Renal cortex interstitium (tissue), 15 donors: ENCODE measurements around the gene LSM12. TPM values are rescaled to one million over a fixed set of nuclear protein-coding genes. Genes with fewer than 3 reads are reported as not detected.
A peak's percentile ranks its signal among the peaks of the same experiment; 100 is the strongest.

ENCODE experiments used
- DNase-seq, 11 donors: peaks; one replicate each; pipeline ENCODE4 v3.0.0-alpha.2; 2013; ENCODE audit warnings: low read depth in 9 of 11, low spot score in 4 of 11; ENCODE audit errors: extremely low read depth in 1 of 11
- long read RNA-seq, 16 experiments: transcript quantifications; one replicate each; lab custom pipeline, GENCODE V29; 2026
- polyA plus RNA-seq, 3 donors: library from polyadenylated mRNA; unstranded; fragments of 120-200 nt; gene quantifications; one replicate each; pipeline ENCODE4 v1.2.1, GENCODE V29; 2013; ENCODE audit not compliant: insufficient read length in 3 of 3

LSM12 gene
- polyA plus RNA-seq: 10 to 100 TPM; 37.2 to 45.5 (median 39.1) TPM
- long read RNA-seq, donor 1, transcript LSM12-201 (5 exons, 2,308 nt): major isoform, 29 of 31 reads
- long read RNA-seq, donor 1, partial matches to known transcripts: 0 of 31 reads
- long read RNA-seq, donor 1, other reads (novel, unspliced or antisense): 0 of 31 reads
- long read RNA-seq, donor 2, transcript LSM12-201 (5 exons, 2,308 nt): major isoform, 31 of 34 reads
- long read RNA-seq, donor 2, partial matches to known transcripts: 0 of 34 reads
- long read RNA-seq, donor 2, other reads (novel, unspliced or antisense): 0 of 34 reads
- long read RNA-seq, donor 3, transcript LSM12-201 (5 exons, 2,308 nt): major isoform, 36 of 117 reads
- long read RNA-seq, donor 3, partial matches to known transcripts: 77 of 117 reads
- long read RNA-seq, donor 3, other reads (novel, unspliced or antisense): 0 of 117 reads
- long read RNA-seq, donor 4, transcript LSM12-201 (5 exons, 2,308 nt): major isoform, 12 of 60 reads
- long read RNA-seq, donor 4, partial matches to known transcripts: 47 of 60 reads
- long read RNA-seq, donor 4, other reads (novel, unspliced or antisense): 0 of 60 reads
- long read RNA-seq, donor 5: 0 reads
- long read RNA-seq, donor 6, transcript LSM12-201 (5 exons, 2,308 nt): major isoform, 32 of 99 reads
- long read RNA-seq, donor 6, partial matches to known transcripts: 24 of 99 reads
- long read RNA-seq, donor 6, other reads (novel, unspliced or antisense): 40 of 99 reads
- long read RNA-seq, donor 7, transcript LSM12-201 (5 exons, 2,308 nt): major isoform, 28 of 91 reads
- long read RNA-seq, donor 7, partial matches to known transcripts: 62 of 91 reads
- long read RNA-seq, donor 7, other reads (novel, unspliced or antisense): 0 of 91 reads
- long read RNA-seq, donor 8: 0 reads
- long read RNA-seq, donor 9, transcript LSM12-201 (5 exons, 2,308 nt): major isoform, 23 of 23 reads
- long read RNA-seq, donor 9, partial matches to known transcripts: 0 of 23 reads
- long read RNA-seq, donor 9, other reads (novel, unspliced or antisense): 0 of 23 reads
- long read RNA-seq, donor 10, transcript LSM12-201 (5 exons, 2,308 nt): major isoform, 22 of 24 reads
- long read RNA-seq, donor 10, partial matches to known transcripts: 0 of 24 reads
- long read RNA-seq, donor 10, other reads (novel, unspliced or antisense): 0 of 24 reads
- long read RNA-seq, donor 11, transcript LSM12-201 (5 exons, 2,308 nt): major isoform, 13 of 53 reads
- long read RNA-seq, donor 11, partial matches to known transcripts: 40 of 53 reads
- long read RNA-seq, donor 11, other reads (novel, unspliced or antisense): 0 of 53 reads
- long read RNA-seq, donor 12, partial matches to known transcripts: 0 of 5 reads
- long read RNA-seq, donor 12, other reads (novel, unspliced or antisense): 0 of 5 reads
- long read RNA-seq, donor 13: 0 reads
- long read RNA-seq, donor 14, transcript LSM12-201 (5 exons, 2,308 nt): major isoform, 28 of 119 reads
- long read RNA-seq, donor 14, partial matches to known transcripts: 90 of 119 reads
- long read RNA-seq, donor 14, other reads (novel, unspliced or antisense): 0 of 119 reads
- long read RNA-seq, donor 15, transcript LSM12-201 (5 exons, 2,308 nt): major isoform, 8 of 29 reads
- long read RNA-seq, donor 15, partial matches to known transcripts: 21 of 29 reads
- long read RNA-seq, donor 15, other reads (novel, unspliced or antisense): 0 of 29 reads
- long read RNA-seq, donor 16, transcript LSM12-201 (5 exons, 2,308 nt): major isoform, 53 of 217 reads
- long read RNA-seq, donor 16, partial matches to known transcripts: 148 of 217 reads
- long read RNA-seq, donor 16, other reads (novel, unspliced or antisense): 14 of 217 reads

DNA sequence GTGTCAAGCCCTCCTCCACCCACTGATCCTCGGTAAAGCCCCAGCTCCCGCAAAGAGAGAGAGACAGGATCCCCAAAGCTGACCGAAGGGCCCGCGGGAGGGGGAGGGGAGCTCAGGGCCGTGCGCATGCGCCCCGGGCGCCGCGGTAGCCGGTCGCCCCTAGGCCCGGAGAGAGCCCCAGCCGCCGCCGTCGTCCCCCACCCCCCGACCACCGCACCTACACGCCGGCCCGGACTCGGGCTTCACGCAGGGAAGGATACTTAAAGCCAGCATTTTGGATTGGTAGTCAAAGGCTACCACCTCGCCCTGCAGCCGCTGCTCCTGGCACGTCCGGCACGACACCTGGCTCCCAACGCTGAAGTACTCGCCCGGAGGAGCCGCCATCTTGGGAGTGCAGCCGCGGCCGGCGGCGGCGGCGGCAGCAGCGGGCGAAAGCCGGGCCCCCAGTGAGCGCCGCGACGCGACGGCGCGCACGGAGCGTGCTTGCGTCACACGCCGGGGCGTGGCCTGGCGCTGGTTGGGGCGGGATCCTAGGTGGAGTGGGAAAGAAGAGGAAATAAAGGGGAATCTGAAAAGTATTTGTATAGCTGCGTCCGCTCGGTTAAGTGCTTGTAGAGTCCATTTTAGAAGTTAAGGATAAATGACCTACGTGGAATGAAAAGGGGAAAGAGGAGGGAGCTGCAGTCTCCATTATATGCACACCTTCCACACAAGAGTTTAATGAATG lies at the start of gene LSM12:
LSM12 (minus strand) TSS at position 468 of the 727 bp plus-strand sequence; CDS start at position 384, 84 bp downstream.
- peak; percentile 82 to 92 (median 89) for DNase-seq

DNA sequence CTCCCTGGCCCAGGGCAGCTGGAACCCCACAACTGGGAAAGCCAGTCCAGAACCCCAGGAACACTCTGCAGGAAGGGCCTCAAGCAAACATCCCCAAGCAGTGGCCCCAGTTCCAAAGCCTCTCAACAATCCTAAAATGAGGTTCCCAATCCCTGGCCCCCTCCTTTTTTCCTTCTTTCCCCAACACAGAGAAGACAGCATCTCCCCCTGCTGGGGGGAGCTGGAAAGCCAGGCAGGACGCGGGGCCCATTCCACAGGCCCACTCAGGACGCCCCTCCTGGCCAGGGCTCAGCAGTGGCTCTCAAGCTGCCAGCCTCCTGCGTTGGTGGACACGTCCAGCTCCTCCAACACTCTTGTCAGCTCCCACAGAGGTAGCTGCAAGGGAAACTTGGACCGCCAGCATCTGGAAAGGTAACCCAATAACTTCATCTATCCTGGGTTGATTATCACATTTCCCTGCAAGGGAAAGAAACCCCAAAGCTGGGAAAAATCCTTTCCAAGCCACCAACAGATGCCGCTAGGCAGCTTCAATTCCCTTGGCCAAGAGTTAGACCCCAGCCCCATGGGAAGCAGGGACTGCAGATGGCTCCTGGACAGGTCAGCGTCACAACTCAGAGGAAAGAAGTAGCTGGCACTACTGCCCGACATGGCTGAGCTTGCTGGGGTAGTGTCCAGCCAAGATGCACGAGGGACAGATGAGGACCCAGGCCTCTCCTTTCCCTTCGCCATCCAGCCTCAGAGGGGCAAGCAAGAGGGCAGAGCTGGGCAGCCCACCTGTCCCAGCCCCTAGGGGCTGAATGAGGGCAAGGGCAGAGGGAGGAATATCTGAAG lies 49.3 kb upstream of the LSM12 start:
- DNase-seq: no peak

DNA sequence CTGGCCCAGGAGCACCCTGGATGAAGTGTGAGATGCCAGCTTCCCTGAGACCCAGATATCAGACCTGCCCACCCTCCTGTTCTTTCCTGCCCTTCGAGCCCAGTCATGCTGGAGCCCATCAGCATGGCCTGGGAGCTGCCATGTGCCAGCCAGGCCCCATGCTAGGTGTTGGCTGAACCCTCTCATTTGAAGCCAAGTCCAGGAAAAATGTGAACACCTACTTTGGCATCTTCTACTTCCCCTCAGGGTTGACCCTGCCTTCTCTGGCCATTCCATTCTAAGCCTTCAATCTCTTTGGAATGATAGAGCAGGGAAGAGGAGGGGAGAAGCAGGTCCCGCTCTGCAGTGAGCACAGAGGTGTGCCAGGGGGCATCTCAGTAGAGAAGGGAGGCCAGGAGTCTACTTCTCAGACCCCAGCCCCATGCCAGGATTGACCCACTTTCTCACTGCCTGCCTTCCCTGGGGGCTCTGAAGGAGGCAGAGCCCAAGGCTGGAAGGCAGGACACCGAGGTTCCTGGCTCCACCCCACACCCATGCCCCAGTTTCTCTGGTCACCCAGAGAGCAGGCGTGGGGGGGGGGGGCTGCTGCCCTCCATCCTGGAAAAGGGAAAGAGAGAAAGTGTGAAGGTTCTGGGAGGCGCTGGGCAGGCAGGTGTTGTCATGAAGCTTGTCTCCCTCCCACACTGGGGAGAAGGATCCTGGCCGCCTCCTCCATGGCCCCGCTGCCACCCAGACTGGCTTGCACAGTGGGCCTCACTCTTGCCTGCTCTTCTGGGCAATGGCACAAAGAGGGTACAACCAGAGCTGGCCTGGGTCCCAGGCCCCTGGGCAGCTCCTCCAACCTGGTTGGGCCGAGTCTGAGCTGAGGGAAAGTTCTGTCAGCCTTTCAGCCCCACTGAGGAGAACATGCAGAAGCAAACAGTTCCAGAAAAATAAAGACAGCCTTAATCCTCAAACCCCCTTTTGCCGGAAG lies 47.7 kb upstream of the LSM12 start:
- DNase-seq: no peak

DNA sequence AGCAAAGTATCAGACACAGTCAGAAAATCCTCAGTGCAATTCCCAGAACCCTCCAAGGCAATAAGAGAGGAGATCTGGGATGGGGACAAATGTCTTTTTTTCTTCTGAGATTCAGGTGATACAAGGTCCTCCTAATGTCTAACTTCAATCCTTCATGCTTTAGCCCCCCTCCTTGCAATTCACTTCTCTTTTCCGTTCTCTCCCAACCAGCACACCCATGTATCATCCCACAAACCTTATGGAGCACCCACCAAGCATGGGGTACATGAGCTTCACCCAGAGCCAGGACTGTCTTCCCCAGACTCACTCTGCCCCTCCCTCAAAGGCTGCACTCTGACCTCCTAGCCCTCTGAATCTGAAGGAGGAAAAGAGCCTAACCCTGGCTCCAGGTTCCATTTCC lies 46.9 kb upstream of the LSM12 start:
- DNase-seq: no peak

DNA sequence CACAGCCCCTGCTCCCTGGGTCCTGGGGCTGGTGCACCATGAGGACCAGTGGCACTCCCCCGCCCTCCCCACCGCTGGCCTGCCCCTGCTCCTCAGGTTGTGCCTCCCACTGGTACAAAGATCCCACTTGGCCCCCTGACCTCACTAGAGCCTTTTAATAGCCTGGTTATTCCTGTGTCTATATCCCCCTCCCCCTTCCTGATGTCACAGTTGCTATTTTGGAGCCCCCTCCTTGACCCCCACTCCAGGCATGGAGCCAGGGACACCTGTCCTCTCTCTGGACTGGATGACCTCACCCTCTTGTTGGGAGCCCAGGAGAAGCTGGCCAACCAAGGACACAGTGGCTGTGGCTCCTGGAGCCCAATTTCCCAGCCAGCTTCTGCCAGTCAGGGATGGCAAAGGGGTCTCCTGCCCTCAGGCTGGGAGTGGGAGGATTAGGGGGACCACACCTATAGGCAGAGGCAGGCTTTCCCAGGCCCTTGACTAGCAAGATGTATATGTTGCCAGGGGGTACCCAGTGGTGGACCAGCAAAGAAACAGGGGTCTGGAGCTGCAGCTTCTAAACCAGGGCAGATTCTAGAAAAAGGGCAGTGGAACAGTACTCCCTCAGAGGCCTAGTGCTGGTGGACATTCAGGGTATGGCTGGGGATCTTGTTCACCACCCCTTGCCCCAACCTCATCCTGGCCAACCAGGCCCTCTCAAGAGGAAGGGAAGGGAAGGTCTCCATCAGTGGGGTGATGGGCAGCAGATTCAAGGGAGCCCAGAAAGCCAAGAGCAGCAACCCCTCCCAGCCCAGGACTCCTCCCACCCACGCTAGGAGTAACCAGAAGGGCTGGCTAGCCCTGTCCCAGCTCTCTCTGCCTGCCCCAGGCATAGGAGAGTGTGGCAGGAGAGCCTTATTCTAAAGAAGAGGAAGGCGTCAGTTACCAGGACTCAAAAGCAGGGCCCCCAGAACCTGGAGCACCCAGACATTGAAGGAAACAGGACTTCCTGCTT lies 46.1 kb upstream of the LSM12 start:
- no peak for DNase-seq

DNA sequence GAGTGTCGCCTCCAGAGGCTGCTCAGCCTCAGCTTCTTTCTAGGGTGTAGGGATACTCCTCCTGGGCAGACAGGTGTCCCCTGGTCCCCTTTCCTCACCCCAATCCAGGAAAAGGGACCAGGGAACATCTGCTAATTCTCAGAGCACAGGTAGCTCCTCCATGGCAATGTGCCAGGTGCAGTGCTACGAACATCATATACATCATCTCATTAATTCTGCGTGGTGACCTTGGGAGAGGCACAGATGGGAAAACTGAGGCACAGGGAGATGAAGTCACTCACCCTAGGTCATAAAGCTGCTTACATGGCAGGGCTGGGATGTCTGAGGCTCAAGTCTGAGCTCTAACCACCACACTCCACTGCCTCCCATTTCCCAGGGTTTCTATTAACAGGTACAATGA lies 45.3 kb upstream of the LSM12 start:
- no peak for DNase-seq

DNA sequence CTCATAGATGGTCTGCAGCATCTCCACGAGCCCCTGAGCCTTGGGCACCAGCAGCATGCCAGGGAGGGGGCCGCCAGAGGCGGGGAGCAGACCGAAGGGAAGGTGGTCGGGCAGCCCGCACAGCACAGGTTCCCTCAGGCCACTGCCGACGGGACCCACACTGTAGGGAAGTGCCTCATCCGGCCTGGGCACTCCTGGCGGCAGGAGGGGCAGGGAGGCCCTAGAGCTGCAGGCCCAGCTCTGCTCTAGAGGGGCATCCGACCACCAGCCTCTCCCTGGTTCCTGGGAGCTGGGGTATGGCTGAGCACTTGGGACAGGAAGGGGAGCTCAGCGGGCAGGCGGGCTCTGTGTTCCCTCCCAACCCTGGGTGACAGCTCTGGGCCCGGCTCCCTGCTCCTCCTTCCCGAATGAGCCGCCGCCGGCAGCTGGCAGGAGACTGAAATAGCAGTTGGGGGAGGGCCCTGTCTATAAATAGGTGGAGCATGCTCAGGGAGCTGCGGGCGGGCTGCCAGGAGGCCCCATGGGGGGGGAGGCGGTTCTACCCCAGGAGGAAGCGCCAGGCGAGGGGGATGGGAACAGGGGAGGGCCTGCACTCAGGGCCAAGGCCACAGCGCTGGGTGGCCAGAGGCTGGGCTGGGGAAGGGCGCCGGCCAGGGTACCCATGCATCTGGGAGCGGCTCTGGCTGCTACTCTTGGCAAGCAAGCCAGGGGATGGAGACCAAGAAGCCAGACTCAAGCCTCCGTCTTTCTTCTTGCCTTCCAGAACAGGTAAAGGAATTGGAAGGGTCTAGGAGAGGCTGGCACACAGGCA lies 44.6 kb upstream of the LSM12 start:
- peak; percentile 61 to 90 (median 84) for DNase-seq

DNA sequence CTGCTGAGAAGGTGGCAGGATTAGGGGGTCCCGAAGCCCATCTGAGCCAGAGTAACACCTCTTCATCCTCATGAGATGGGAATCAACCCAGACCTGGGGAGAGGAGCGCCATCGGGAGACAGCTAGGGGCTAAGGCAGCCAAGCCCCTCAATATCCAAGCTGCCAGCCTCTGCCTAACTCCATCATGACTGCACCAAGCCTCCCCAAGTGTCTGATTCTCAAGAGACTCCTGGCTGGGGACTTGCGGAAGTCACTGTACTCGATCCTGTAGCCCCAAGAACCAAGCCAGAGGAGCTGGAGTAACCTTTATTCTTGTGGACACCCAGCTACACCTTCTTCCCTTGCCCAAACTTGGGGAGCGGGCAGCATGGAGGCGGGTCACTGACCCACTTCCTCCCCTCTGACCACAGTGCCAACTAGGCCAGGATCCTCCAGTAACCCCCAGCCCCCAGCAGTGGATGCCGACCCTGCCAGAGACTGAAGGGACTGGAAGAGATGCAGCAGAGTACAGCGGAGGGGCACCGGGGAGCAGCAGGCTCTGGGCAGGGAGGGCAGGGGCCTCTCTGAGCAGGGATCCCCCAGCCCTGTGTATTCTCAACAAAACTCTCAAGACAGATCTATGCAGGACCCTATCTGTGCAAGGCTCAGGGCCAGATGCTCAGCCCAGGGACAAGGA lies 43.7 kb upstream of the LSM12 start:
- no peak for DNase-seq

DNA sequence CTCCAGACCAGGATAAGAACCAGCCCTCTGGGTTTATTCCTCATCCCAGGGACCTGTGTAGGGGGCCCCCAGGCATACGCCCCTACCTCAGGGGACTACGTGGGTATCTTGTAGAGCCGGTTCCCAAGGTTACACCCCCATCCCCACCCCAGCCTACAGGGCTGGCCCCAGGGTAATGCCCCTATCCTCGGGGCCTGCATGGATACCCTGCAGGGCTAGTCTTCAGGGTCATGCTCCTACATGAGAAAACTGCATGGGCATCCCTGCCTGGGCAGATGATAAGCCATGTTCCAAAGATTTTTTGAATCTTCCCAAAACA lies 42.8 kb upstream of the LSM12 start:
- no peak for DNase-seq

DNA sequence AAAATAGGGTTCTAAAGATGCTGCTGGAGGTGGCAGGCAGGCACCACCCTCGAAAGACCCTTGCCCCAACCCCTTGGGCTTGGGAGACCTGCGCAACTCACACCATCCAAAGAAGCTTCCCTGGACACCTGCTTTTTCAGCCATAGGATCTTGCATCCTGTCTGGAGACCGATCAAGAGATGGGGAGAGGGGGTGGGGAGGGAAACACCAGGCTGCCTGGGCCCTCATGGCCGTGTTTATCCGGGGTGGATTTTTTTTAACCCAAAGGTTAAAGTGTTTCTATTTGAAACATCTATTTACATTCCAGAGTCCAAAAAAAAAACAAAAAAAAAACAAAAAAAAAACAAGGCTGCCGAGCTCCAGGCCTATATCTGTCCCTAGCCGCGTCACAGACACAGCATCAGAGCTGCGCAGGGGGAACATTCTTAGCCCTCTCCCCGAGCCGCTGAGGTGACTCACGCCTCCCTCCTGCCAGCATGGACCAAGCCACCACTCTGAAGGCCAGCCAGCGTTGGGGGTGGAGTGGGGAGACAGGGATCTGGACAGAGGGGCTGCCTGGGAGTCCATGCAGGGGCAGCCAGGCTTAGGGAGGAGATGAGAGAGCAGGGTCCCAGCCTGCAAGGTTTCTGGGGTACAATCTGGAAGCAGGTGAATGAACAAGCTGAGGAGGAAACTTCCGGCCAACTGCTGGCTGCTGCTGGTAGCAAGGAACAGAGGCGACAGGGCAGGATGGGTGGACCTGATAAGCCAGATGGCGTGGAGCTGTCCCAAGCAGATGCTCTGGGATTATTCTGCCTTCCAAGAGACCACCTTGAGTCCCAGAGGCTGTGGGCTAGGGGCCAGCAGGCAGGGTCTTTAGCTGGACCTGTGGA lies 42.2 kb upstream of the LSM12 start:
- peak in 2 of 11 donors; percentile 39 to 52 for DNase-seq

DNA sequence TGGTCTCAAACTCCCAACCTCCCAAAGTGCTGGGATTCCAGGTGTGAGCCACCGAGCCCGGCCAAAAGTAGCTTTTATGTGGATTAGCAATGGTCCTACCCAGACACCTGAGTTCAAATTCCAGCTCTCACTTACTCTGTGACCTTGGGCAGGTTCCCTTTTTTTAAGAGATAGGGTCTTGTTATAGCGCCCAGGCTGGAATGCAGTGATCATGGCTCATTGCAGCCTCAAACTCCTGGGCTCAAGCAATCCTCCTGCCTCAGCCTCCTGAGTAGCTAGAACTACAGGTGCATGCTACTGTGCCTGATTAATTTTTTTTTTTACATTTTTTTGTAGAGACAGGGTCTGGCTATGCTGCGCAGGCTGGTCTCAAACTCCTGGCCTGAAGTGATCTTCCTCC lies 40.3 kb upstream of the LSM12 start:
- no peak for DNase-seq

DNA sequence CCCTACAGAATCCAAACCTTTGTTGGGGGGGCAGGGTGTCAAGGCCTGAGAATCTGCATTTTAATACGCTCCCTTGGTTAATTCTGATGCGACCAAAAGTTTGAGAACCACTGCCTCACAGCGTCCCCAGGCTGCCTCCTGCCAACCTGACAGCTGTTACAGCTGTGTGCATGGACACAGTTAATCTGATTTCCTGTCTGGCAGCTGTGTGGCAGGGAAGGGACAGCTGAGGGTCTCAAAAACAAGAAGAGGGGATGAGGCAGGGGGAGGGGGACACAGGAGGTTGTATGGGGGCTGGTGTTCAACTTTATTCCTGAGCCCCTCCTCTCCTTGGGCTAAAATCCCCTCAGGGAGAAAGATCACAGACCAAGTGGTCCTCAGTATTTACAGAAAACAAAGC lies 39.5 kb upstream of the LSM12 start:
- no peak for DNase-seq
